ENCODE data around the gene HNRNPAB. TPM values are rescaled to one million over a fixed set of nuclear protein-coding genes. Genes with fewer than 3 reads are reported as not detected.

HNRNPAB gene
- total RNA-seq, 1 experiment from 2014 or later = 408 TPM

DNA sequence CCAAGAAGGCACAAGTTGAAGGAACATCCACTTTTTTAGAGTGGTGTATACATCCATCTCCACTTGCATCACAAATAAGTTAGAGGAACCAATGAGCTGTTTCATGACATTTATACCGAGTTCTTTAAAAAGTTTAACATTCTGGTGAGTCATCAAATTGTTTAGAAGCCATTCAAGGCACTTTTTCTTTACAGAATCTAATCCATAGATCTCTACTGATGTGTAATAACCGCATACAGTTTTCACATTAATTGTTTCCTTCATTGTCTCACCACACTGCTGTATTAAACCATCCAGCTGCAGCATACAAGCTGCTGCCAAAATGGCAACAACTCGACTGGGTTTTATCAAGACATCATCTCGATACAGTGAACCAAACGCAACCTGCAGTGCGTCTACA, 17.9 kb upstream of the HNRNPAB start:
- ChIA-PET CTCF (no interaction called here), POLR2A (ENCODE audit: low non-redundant PET) (no interaction called here)
- DNase-seq (ENCODE audit: low spot score) = no peak
- no peaks in the 10 kb centered on the region for H3K9me3 ChIP-seq (ENCODE audit: low read depth, low read length, poor library complexity, severe bottlenecking)
- H3K4me1 ChIP-seq (ENCODE audit: insufficient read depth, low read length, poor library complexity, severe bottlenecking) = no peaks in the 10 kb centered on the region
- no peaks in the 10 kb centered on the region for H3K36me3 ChIP-seq (ENCODE audit: insufficient read depth, low read length, poor library complexity, severe bottlenecking)
- BruUV-seq (replicated peaks) = no TSS peak
- H3K27me3 ChIP-seq (replicated peaks; ENCODE audit: insufficient read depth, low read depth, low read length, poor library complexity) = no peaks in the 10 kb centered on the region
- no peak overlapping the region for H3K4me3 ChIP-seq (ENCODE audit: low read depth, low read length, poor library complexity, severe bottlenecking)
- intact Hi-C loops (cut with micrococcal nuclease; ENCODE audit: unreplicated experiment) = no loop called here
- TF ChIP-seq, protein P1, sequence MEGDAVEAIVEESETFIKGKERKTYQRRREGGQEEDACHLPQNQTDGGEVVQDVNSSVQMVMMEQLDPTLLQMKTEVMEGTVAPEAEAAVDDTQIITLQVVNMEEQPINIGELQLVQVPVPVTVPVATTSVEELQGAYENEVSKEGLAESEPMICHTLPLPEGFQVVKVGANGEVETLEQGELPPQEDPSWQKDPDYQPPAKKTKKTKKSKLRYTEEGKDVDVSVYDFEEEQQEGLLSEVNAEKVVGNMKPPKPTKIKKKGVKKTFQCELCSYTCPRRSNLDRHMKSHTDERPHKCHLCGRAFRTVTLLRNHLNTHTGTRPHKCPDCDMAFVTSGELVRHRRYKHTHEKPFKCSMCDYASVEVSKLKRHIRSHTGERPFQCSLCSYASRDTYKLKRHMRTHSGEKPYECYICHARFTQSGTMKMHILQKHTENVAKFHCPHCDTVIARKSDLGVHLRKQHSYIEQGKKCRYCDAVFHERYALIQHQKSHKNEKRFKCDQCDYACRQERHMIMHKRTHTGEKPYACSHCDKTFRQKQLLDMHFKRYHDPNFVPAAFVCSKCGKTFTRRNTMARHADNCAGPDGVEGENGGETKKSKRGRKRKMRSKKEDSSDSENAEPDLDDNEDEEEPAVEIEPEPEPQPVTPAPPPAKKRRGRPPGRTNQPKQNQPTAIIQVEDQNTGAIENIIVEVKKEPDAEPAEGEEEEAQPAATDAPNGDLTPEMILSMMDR (conservative IDR thresholded peaks at IDR 0.05; ENCODE audit: low read depth, low read length) = no peak
- TF ChIP-seq EZH2 (IDR thresholded peaks at IDR 0.05; ENCODE audit: borderline replicate concordance, low read depth, low read length, poor library complexity, severe bottlenecking) = no peak
- H3K27ac ChIP-seq (ENCODE audit: low read depth, low read length, poor library complexity, severe bottlenecking) = no peak overlapping the region

DNA sequence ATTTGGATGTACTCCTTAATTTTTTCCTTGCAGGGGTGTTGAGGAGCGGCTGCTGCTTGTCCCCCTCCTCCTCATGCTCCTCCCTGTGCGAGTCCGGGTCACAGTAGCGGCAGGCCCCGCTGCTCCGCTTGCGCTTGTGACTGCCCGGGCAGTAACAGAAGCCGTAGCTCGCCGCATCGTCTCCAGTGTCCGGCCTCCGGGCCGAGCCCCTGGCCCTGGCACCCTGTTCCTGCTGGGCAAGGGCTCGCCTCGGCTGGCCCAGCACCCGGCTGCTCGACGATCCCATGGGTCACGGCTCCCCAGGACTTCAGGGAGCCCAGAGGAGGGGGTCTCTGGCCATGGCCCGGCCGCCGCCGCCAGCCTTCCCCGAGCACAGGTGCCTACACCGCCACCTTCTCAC, 17.3 kb upstream of the HNRNPAB start, which contains the start of gene GMCL2:
Gene GMCL2, minus strand, starts transcription at position 358 of the 400 bp plus-strand sequence. Its CDS starts 72 bp downstream, at position 286.
- no peak for TF ChIP-seq EZH2 (IDR thresholded peaks at IDR 0.05; ENCODE audit: borderline replicate concordance, low read depth, low read length, poor library complexity, severe bottlenecking)
- TF ChIP-seq, protein P1 (conservative IDR thresholded peaks at IDR 0.05; ENCODE audit: low read depth, low read length) = no peak
- no peaks in the 10 kb centered on the region for H3K9me3 ChIP-seq (ENCODE audit: low read depth, low read length, poor library complexity, severe bottlenecking)
- ChIA-PET CTCF (no interaction called here), POLR2A (ENCODE audit: low non-redundant PET) (no interaction called here)
- intact Hi-C loops (cut with micrococcal nuclease; ENCODE audit: unreplicated experiment) = no loop called here
- no TSS peak for BruUV-seq (replicated peaks)
- DNase-seq (ENCODE audit: low spot score) = no peak
- H3K4me3 ChIP-seq (ENCODE audit: low read depth, low read length, poor library complexity, severe bottlenecking) = no peak within 1 kb of the TSS
- H3K27ac ChIP-seq (ENCODE audit: low read depth, low read length, poor library complexity, severe bottlenecking) = no peak within 1 kb of the TSS
- H3K27me3 ChIP-seq (replicated peaks; ENCODE audit: insufficient read depth, low read depth, low read length, poor library complexity) = no peaks in the 10 kb centered on the region
- H3K36me3 ChIP-seq (ENCODE audit: insufficient read depth, low read length, poor library complexity, severe bottlenecking) = no peaks in the 10 kb centered on the region
- H3K4me1 ChIP-seq (ENCODE audit: insufficient read depth, low read length, poor library complexity, severe bottlenecking) = no peaks in the 10 kb centered on the region

DNA sequence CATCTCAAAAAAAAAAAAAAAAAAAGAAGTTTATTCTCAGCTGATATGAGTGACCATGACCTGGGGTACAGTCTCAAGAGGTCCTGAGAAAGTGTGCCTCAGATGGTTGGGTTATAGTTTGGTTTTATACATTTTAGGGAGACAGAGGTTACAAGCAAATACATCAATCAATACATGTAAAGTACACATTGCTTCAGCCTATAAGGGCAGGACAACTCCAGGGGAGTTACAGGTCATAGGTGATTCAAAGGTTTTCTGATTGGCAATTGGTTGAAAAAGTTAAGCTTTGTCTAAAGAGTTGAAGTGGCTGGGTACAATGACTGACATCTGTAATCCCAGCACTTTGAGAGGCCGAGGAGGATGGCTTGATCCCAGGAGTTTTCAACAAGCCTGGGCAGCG, 14.9 kb upstream of the HNRNPAB start:
- Histone ChIP-seq H3K27ac (ENCODE audit: low read depth, low read length, poor library complexity, severe bottlenecking) (no peak overlapping the region), H3K4me1 (ENCODE audit: insufficient read depth, low read length, poor library complexity, severe bottlenecking) (no peaks in the 10 kb centered on the region), H3K4me3 (ENCODE audit: low read depth, low read length, poor library complexity, severe bottlenecking) (no peak overlapping the region), H3K9me3 (ENCODE audit: low read depth, low read length, poor library complexity, severe bottlenecking) (no peaks in the 10 kb centered on the region), H3K36me3 (ENCODE audit: insufficient read depth, low read length, poor library complexity, severe bottlenecking) (no peaks in the 10 kb centered on the region), H3K27me3 (replicated peaks; ENCODE audit: insufficient read depth, low read depth, low read length, poor library complexity) (no peaks in the 10 kb centered on the region)
- POLR2A ChIA-PET (ENCODE audit: low non-redundant PET) = interaction anchor here (0.6 kb wide), 1 partner anchor 11 kb away, joined by 6 read pairs; no protein-coding TSS in a partner anchor
- TF ChIP-seq, protein P1 (conservative IDR thresholded peaks at IDR 0.05; ENCODE audit: low read depth, low read length) = no peak
- no peak for TF ChIP-seq EZH2 (IDR thresholded peaks at IDR 0.05; ENCODE audit: borderline replicate concordance, low read depth, low read length, poor library complexity, severe bottlenecking)
- intact Hi-C loops (cut with micrococcal nuclease; ENCODE audit: unreplicated experiment) = no loop called here
- no peak for DNase-seq (ENCODE audit: low spot score)
- BruUV-seq (replicated peaks) = no TSS peak
- CTCF ChIA-PET = no interaction called here

Measured in A673 (cell line).